HCT116 (cell line): ENCODE results near the gene LYSMD4. TPM values are rescaled to one million over a fixed set of nuclear protein-coding genes. Genes with fewer than 3 reads are reported as not detected.
A peak's percentile ranks its signal among the peaks of the same experiment; 100 is the strongest.

Experiments used
- ATAC-seq: fragments of 200-7000 bp; cut with Tn5 transposase; 2 replicates; pipeline ENCODE4 v1.9.1; 2020; ENCODE audit warnings: mild to moderate bottlenecking, moderate library complexity
- BruUV-seq: library from RNA; stranded (reverse); fragments of 400-500 nt; replicated peaks from 2 replicates; lab custom pipeline; 2021; lab: Mats Ljungman, UMichigan
- CTCF ChIA-PET: fragments of 300-600 bp; sonication (Branson Sonifier 250); formaldehyde crosslinking; loops from one replicate; lab custom pipeline; 2021; ENCODE audit warnings: antibody characterized with exemption; lab: Charles Lee
- POLR2A ChIA-PET: fragments of 300-600, 350-600 bp; sonication (Branson Sonifier 250); formaldehyde crosslinking; loops from one replicate; lab custom pipeline; 2021; ENCODE audit warnings: antibody characterized with exemption; lab: Charles Lee
- RAD21 ChIA-PET, 2 experiments: fragments of 300-600 bp; sonication (Branson Sonifier 250); formaldehyde crosslinking; loops; one replicate each; lab custom pipeline; 2023; ENCODE audit warnings: low total read pairs in 2 of 2; ENCODE audit not compliant: uncharacterized antibody in 2 of 2, unreplicated experiment in 2 of 2, low non-redundant PET in 1 of 2; lab: Charles Lee
- DNase-seq: peaks from one replicate; pipeline ENCODE4 v3.0.0-alpha.2; 2010; ENCODE audit warnings: low read depth, low spot score
- H2AFZ ChIP-seq: fragments of 200-600 bp; shearing (Covaris generic), sonication (generic); 2 replicates; pipeline ENCODE4 v1.6.1; 2017; ENCODE audit warnings: low read depth, mixed run types, mixed read lengths, antibody characterized with exemption, low read length; ENCODE audit not compliant: poor library complexity, severe bottlenecking
- H3K27ac ChIP-seq: 2 replicates; pipeline ENCODE4 v1.5.1; 2012; ENCODE audit warnings: low read depth, low read length
- H3K27me3 ChIP-seq: fragments of 200-600 bp; sonication (generic); 2 replicates; pipeline ENCODE4 v1.6.1; 2016; ENCODE audit warnings: mixed run types, low read length, mixed read lengths; ENCODE audit not compliant: insufficient read depth
- H3K36me3 ChIP-seq, 2 experiments: fragments of 200-500 bp in 1 of 2; fragments of 200-600 bp in 1 of 2; sonication (Bioruptor generic) in 1 of 2; sonication (generic) in 1 of 2; 2 replicates each; pipeline versions ENCODE4 v1.5.1 to v1.6.1; 2014 to 2016; ENCODE audit warnings: low read length in 2 of 2, inconsistent platforms in 1 of 2, mixed read lengths in 1 of 2, mixed run types in 1 of 2; ENCODE audit not compliant: insufficient read depth in 2 of 2, control insufficient read depth in 1 of 2
- H3K4me1 ChIP-seq, 2 experiments: fragments of 200-600 bp in 1 of 2; sonication (generic) in 1 of 2; 2 replicates each; pipeline versions ENCODE4 v1.5.1 to v1.6.1; 2012 to 2017; ENCODE audit warnings: low read length in 2 of 2, inconsistent platforms in 1 of 2, mild to moderate bottlenecking in 1 of 2, mixed read lengths in 1 of 2, mixed run types in 1 of 2, moderate library complexity in 1 of 2; ENCODE audit not compliant: insufficient read depth in 2 of 2, control insufficient read depth in 1 of 2
- H3K4me2 ChIP-seq: fragments of 200-600 bp; sonication (generic); 2 replicates; pipeline ENCODE4 v1.6.1; 2017; ENCODE audit warnings: mixed run types, low read length, mixed read lengths
- H3K4me3 ChIP-seq, 2 experiments: fragments of 200-600 bp in 1 of 2; sonication (generic) in 1 of 2; replicated peaks in 1 of 2; 2 replicates each; pipeline ENCODE4 v1.5.1; 2011 to 2016; ENCODE audit warnings: low read length in 2 of 2, control low read depth in 1 of 2, low read depth in 1 of 2, mild to moderate bottlenecking in 1 of 2, mixed read lengths in 1 of 2, mixed run types in 1 of 2
- H3K79me2 ChIP-seq: fragments of 200-600 bp; sonication (generic); 2 replicates; pipeline ENCODE4 v1.6.1; 2017; ENCODE audit warnings: mild to moderate bottlenecking, mixed run types, low read length, moderate library complexity, mixed read lengths; ENCODE audit not compliant: insufficient read depth
- H3K9ac ChIP-seq: fragments of 200-600 bp; sonication (generic); 2 replicates; pipeline ENCODE4 v1.6.1; 2016; ENCODE audit warnings: low read length, mixed read lengths
- H3K9me2 ChIP-seq: fragments of 200-600 bp; sonication (generic), shearing (Covaris generic); 2 replicates; pipeline ENCODE4 v1.6.1; 2017; ENCODE audit warnings: mixed run types, mild to moderate bottlenecking, moderate library complexity; ENCODE audit not compliant: insufficient read depth
- H3K9me3 ChIP-seq, 2 experiments: fragments of 200-500 bp in 1 of 2; fragments of 200-600 bp in 1 of 2; sonication (Bioruptor generic) in 1 of 2; sonication (generic) in 1 of 2; 2 replicates each; pipeline ENCODE4 v1.6.1; 2014 to 2017; ENCODE audit warnings: low read length in 2 of 2, mixed read lengths in 2 of 2, inconsistent platforms in 1 of 2, low read depth in 1 of 2, mild to moderate bottlenecking in 1 of 2, mixed run types in 1 of 2, moderate library complexity in 1 of 2; ENCODE audit not compliant: control insufficient read depth in 1 of 2, insufficient read depth in 1 of 2
- H4K20me1 ChIP-seq: fragments of 200-600 bp; sonication (generic), shearing (Covaris generic); 2 replicates; pipeline ENCODE4 v1.6.1; 2017; ENCODE audit warnings: mixed run types, mild to moderate bottlenecking, moderate library complexity; ENCODE audit not compliant: insufficient read depth
- ATF3 ChIP-seq: IDR thresholded peaks from 2 replicates; pipeline ENCODE4 v1.6.1; 2012
- CEBPB ChIP-seq: IDR thresholded peaks from 2 replicates; pipeline ENCODE4 v1.6.1; 2012; ENCODE audit warnings: low read depth
- CTCF ChIP-seq, 3 experiments: fragments of 200-600 bp in 1 of 3; sonication (generic) in 1 of 3; IDR thresholded peaks in 2 of 3; conservative IDR thresholded peaks in 1 of 3; 2 replicates each; pipeline ENCODE4 v1.5.1; 2012 to 2017; ENCODE audit warnings: low read depth in 2 of 3, low read length in 2 of 3, antibody characterized with exemption in 1 of 3, borderline replicate concordance in 1 of 3, control low read depth in 1 of 3, mild to moderate bottlenecking in 1 of 3, mixed read lengths in 1 of 3, mixed run types in 1 of 3, moderate library complexity in 1 of 3; ENCODE audit not compliant: insufficient read depth in 1 of 3
- EGR1 ChIP-seq: IDR thresholded peaks from 2 replicates; pipeline ENCODE4 v1.6.1; 2012; ENCODE audit warnings: low read depth
- ELF1 ChIP-seq: IDR thresholded peaks from 2 replicates; pipeline ENCODE4 v1.6.1; 2012; ENCODE audit warnings: low read depth, borderline replicate concordance
- EZH2 ChIP-seq: fragments of 200-600 bp; sonication (generic); IDR thresholded peaks from 2 replicates; pipeline ENCODE4 v1.6.1; 2017; ENCODE audit warnings: antibody characterized with exemption, mixed run types
- FOSL1 ChIP-seq: IDR thresholded peaks from 2 replicates; pipeline ENCODE4 v1.6.1; 2012; ENCODE audit warnings: low read depth
- MAX ChIP-seq: IDR thresholded peaks from 2 replicates; pipeline ENCODE4 v1.6.1; 2012
- POLR2A ChIP-seq: IDR thresholded peaks from 2 replicates; pipeline ENCODE4 v1.7.0; 2011; ENCODE audit warnings: borderline replicate concordance; ENCODE audit not compliant: insufficient read depth, insufficient read length; ENCODE audit errors: extremely low read depth
- POLR2AphosphoS5 ChIP-seq: IDR thresholded peaks from 2 replicates; pipeline ENCODE4 v1.6.1; 2011; ENCODE audit warnings: mild to moderate bottlenecking, low read depth, low read length, moderate library complexity
- RAD21 ChIP-seq: IDR thresholded peaks from 2 replicates; pipeline ENCODE4 v1.6.1; 2012; ENCODE audit warnings: low read depth, mild to moderate bottlenecking
- SIN3A ChIP-seq: IDR thresholded peaks from 2 replicates; pipeline ENCODE4 v1.6.1; 2012; ENCODE audit warnings: low read depth
- YY1 ChIP-seq: IDR thresholded peaks from 2 replicates; pipeline ENCODE4 v1.6.1; 2011; ENCODE audit warnings: low read length, low read depth, moderate library complexity, mild to moderate bottlenecking; ENCODE audit not compliant: insufficient replicate concordance; ENCODE audit errors: extremely low read depth
- ZBTB33 ChIP-seq: IDR thresholded peaks from 2 replicates; pipeline ENCODE4 v1.6.1; 2011; ENCODE audit warnings: mild to moderate bottlenecking, low read length, moderate library complexity; ENCODE audit not compliant: insufficient replicate concordance; ENCODE audit errors: extremely low read depth
- ZFX ChIP-seq: fragments of 450-650 bp; IDR thresholded peaks from 2 replicates; pipeline ENCODE4 v1.6.1; 2017
- ZNF274 ChIP-seq: fragments of 200-500 bp; sonication (Bioruptor generic); IDR thresholded peaks from 2 replicates; pipeline ENCODE4 v1.6.1; 2014; ENCODE audit warnings: mild to moderate bottlenecking, low read depth, low read length, inconsistent platforms
- intact Hi-C: fragments of 100-400 bp; cut with micrococcal nuclease; formaldehyde crosslinking; loops from 2 replicates; pipeline ENCODE4 v1.10.0; 2022
- total RNA-seq: library from RNA; stranded (reverse); gene quantifications from one replicate; pipeline ENCODE4 v1.2.1, GENCODE V29; 2021; ENCODE audit not compliant: unreplicated experiment
- TF ChIP-seq, protein P1 (sequence below): IDR thresholded peaks from 2 replicates; pipeline ENCODE4 v1.6.1; 2012; ENCODE audit warnings: low read depth

Gene LYSMD4
- total RNA-seq, 1 experiment from 2014 or later: 8.6 TPM

GRCh38 chr15:99755692-99756409 lies 22.6 kb upstream of the LYSMD4 start (continued):
- TF ChIP-seq ZBTB33 (no peak), RAD21 (peak; percentile 92), POLR2AphosphoS5 (no peak), FOSL1 (no peak), EZH2 (no peak), ZFX (no peak), POLR2A (no peak), CEBPB (no peak), CTCF (IDR thresholded peaks at IDR 0.05 in 2 of 3, conservative IDR thresholded peaks at IDR 0.05 in 1 of 3; ENCODE audit: borderline replicate concordance in 1 of 3, insufficient read depth in 1 of 3, low read depth in 2 of 3, low read length in 2 of 3) (peak; percentile 74 to 89 (median 85))

- no peaks in the 10 kb centered on the region; a peak in 1 of 4 replicates for H3K4me1 ChIP-seq
- H4K20me1 ChIP-seq: no peaks in the 10 kb centered on the region
- no peak overlapping the region for H3K4me2 ChIP-seq
- ATAC-seq: no peak
- intact Hi-C loops: loop anchor here (10.0 kb wide), 1 partner anchor 648 kb away; the partner anchor contains the start of gene SYNM
- ChIA-PET POLR2A (no interaction called here), CTCF (no interaction called here), RAD21 (no interaction called here)
- H3K9me3 ChIP-seq: no peaks in the 10 kb centered on the region
- H3K9me2 ChIP-seq: no peaks in the 10 kb centered on the region
- BruUV-seq: no TSS peak
- no peak overlapping the region for H2AFZ ChIP-seq
- no peaks in the 10 kb centered on the region for H3K27me3 ChIP-seq
- H3K36me3 ChIP-seq: no peaks in the 10 kb centered on the region
- H3K27ac ChIP-seq: no peak overlapping the region
- H3K4me3 ChIP-seq: no peak overlapping the region
- no peak for DNase-seq
- no peaks in the 10 kb centered on the region for H3K79me2 ChIP-seq
- no peak overlapping the region for H3K9ac ChIP-seq
- TF ChIP-seq, protein P1, sequence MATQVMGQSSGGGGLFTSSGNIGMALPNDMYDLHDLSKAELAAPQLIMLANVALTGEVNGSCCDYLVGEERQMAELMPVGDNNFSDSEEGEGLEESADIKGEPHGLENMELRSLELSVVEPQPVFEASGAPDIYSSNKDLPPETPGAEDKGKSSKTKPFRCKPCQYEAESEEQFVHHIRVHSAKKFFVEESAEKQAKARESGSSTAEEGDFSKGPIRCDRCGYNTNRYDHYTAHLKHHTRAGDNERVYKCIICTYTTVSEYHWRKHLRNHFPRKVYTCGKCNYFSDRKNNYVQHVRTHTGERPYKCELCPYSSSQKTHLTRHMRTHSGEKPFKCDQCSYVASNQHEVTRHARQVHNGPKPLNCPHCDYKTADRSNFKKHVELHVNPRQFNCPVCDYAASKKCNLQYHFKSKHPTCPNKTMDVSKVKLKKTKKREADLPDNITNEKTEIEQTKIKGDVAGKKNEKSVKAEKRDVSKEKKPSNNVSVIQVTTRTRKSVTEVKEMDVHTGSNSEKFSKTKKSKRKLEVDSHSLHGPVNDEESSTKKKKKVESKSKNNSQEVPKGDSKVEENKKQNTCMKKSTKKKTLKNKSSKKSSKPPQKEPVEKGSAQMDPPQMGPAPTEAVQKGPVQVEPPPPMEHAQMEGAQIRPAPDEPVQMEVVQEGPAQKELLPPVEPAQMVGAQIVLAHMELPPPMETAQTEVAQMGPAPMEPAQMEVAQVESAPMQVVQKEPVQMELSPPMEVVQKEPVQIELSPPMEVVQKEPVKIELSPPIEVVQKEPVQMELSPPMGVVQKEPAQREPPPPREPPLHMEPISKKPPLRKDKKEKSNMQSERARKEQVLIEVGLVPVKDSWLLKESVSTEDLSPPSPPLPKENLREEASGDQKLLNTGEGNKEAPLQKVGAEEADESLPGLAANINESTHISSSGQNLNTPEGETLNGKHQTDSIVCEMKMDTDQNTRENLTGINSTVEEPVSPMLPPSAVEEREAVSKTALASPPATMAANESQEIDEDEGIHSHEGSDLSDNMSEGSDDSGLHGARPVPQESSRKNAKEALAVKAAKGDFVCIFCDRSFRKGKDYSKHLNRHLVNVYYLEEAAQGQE: no peak
- TF ChIP-seq MAX (no peak), EGR1 (no peak), ELF1 (no peak), ATF3 (no peak), POLR2AphosphoS5 (no peak), ZNF274 (no peak), CEBPB (no peak), YY1 (no peak), SIN3A (no peak), EZH2 (no peak)
These were observed 19.8 kb upstream of the LYSMD4 start for GRCh38 chr15:99753066-99753465.
